OCI-LY1 (cell line): Measurements from ENCODE around the gene SUN2.

Experiments used
- H2AFZ ChIP-seq: fragments of 200-600 bp; sonication (generic), shearing (Covaris generic); 2 replicates; pipeline ENCODE4 v1.6.0; 2014; ENCODE audit warnings: antibody characterized with exemption, mild to moderate bottlenecking, low read length
- H3F3A ChIP-seq: fragments of 200-600 bp; sonication (generic), shearing (Covaris generic); 2 replicates; pipeline ENCODE4 v1.6.0; 2014; ENCODE audit warnings: mild to moderate bottlenecking, antibody characterized with exemption, low read length, moderate library complexity; ENCODE audit not compliant: insufficient read depth
- H3K27ac ChIP-seq: fragments of 200-600 bp; sonication (generic); 2 replicates; pipeline ENCODE4 v1.5.1; 2014; ENCODE audit warnings: low read length, mixed run types, mild to moderate bottlenecking, low read depth; ENCODE audit not compliant: poor library complexity, severe bottlenecking
- H3K27me3 ChIP-seq: fragments of 200-600 bp; sonication (generic); 2 replicates; pipeline ENCODE4 v1.6.0; 2014; ENCODE audit warnings: antibody characterized with exemption, mild to moderate bottlenecking, low read length, moderate library complexity; ENCODE audit not compliant: insufficient read depth
- H3K36me3 ChIP-seq: fragments of 200-600 bp; sonication (generic); 2 replicates; pipeline ENCODE4 v1.6.1; 2014; ENCODE audit warnings: mild to moderate bottlenecking, antibody characterized with exemption, low read length, moderate library complexity, mixed read lengths; ENCODE audit not compliant: insufficient read depth
- H3K4me1 ChIP-seq: fragments of 200-600 bp; sonication (generic); 2 replicates; pipeline ENCODE4 v1.5.1; 2014; ENCODE audit warnings: mild to moderate bottlenecking, low read length, moderate library complexity; ENCODE audit not compliant: insufficient read depth, severe bottlenecking
- H3K4me2 ChIP-seq: fragments of 200-600 bp; sonication (generic), shearing (Covaris generic); 2 replicates; pipeline ENCODE4 v1.6.1; 2014; ENCODE audit warnings: low read length
- H3K4me3 ChIP-seq: fragments of 200-600 bp; sonication (generic); 2 replicates; pipeline ENCODE4 v1.5.1; 2014; ENCODE audit warnings: low read length, low read depth, mild to moderate bottlenecking, mixed read lengths; ENCODE audit not compliant: poor library complexity, severe bottlenecking
- H3K79me2 ChIP-seq: fragments of 200-600 bp; shearing (Covaris generic); 2 replicates; pipeline ENCODE4 v1.6.1; 2016; ENCODE audit warnings: mixed run types, low read length, mixed read lengths; ENCODE audit not compliant: insufficient read depth
- H3K9ac ChIP-seq: fragments of 200-600 bp; sonication (generic), shearing (Covaris generic); 2 replicates; pipeline ENCODE4 v1.6.1; 2014; ENCODE audit warnings: mild to moderate bottlenecking, low read length, mixed read lengths
- H3K9me2 ChIP-seq: fragments of 200-600 bp; sonication (generic), shearing (Covaris generic); 2 replicates; pipeline ENCODE4 v1.6.1; 2014; ENCODE audit warnings: low read depth, mild to moderate bottlenecking, low read length, mixed read lengths
- H3K9me3 ChIP-seq: fragments of 200-600 bp; shearing (Covaris generic); 2 replicates; pipeline ENCODE4 v1.6.1; 2014; ENCODE audit warnings: low read length, mixed read lengths
- H4K20me1 ChIP-seq: fragments of 200-600 bp; sonication (generic), shearing (Covaris generic); 2 replicates; pipeline ENCODE4 v1.6.0; 2016; ENCODE audit warnings: mild to moderate bottlenecking, low read length; ENCODE audit not compliant: insufficient read depth
- CTCF ChIP-seq: fragments of 200-600 bp; sonication (generic), shearing (Covaris generic); IDR thresholded peaks from 2 replicates; pipeline ENCODE4 v1.5.1; 2017; ENCODE audit warnings: mild to moderate bottlenecking, antibody characterized with exemption, low read length, moderate library complexity, mixed read lengths
- EZH2 ChIP-seq: fragments of 200-600 bp; sonication (generic), shearing (Covaris generic); IDR thresholded peaks from 2 replicates; pipeline ENCODE4 v1.8.0; 2017; ENCODE audit warnings: borderline replicate concordance, mixed run types, mild to moderate bottlenecking, antibody characterized with exemption, low read length, moderate library complexity, mixed read lengths

Gene SUN2

GRCh38 chr22:38775656-38776055, 19.9 kb upstream of the SUN2 start:
- Histone ChIP-seq H3K4me2 (no peak overlapping the region), H3K36me3 (no peaks in the 10 kb centered on the region), H3K27ac (no peak overlapping the region), H3K4me1 (no peaks in the 10 kb centered on the region), H4K20me1 (no peaks in the 10 kb centered on the region), H3K9ac (no peak overlapping the region), H3K79me2 (no peaks in the 10 kb centered on the region), H3K4me3 (no peak overlapping the region), H3K9me2 (no peaks in the 10 kb centered on the region), H3K27me3 (no peaks in the 10 kb centered on the region), H3K9me3 (no peaks in the 10 kb centered on the region), H2AFZ (no peak overlapping the region), H3F3A (no peaks in the 10 kb centered on the region)
- TF ChIP-seq EZH2, result no peak
- TF ChIP-seq CTCF, result no peak

GRCh38 chr22:38774496-38775166, 18.8 kb upstream of the SUN2 start:
- Histone ChIP-seq H3F3A (no peaks in the 10 kb centered on the region), H3K36me3 (no peaks in the 10 kb centered on the region), H4K20me1 (no peaks in the 10 kb centered on the region), H3K27ac (no peak overlapping the region), H2AFZ (no peak overlapping the region), H3K4me3 (no peak overlapping the region), H3K9ac (no peak overlapping the region), H3K9me3 (no peaks in the 10 kb centered on the region), H3K4me1 (no peaks in the 10 kb centered on the region), H3K27me3 (no peaks in the 10 kb centered on the region), H3K9me2 (no peaks in the 10 kb centered on the region), H3K79me2 (no peaks in the 10 kb centered on the region), H3K4me2 (no peak overlapping the region)
- TF ChIP-seq CTCF (no peak), EZH2 (no peak)

GRCh38 chr22:38773363-38773946, 17.7 kb upstream of the SUN2 start:
- no peak for TF ChIP-seq EZH2
- TF ChIP-seq CTCF, result no peak
- H4K20me1 ChIP-seq, result no peaks in the 10 kb centered on the region
- no peaks in the 10 kb centered on the region for H3K79me2 ChIP-seq
- no peaks in the 10 kb centered on the region for H3K9me2 ChIP-seq
- no peak overlapping the region for H3K9ac ChIP-seq
- H3K4me2 ChIP-seq, result no peak overlapping the region
- H3K36me3 ChIP-seq, result no peaks in the 10 kb centered on the region
- no peaks in the 10 kb centered on the region for H3K4me1 ChIP-seq
- H2AFZ ChIP-seq, result no peak overlapping the region
- H3K4me3 ChIP-seq, result no peak overlapping the region
- no peaks in the 10 kb centered on the region for H3K27me3 ChIP-seq
- H3K9me3 ChIP-seq, result no peaks in the 10 kb centered on the region
- H3K27ac ChIP-seq, result no peak overlapping the region
- H3F3A ChIP-seq, result no peaks in the 10 kb centered on the region
